ENCODE measurements around the gene LTF.

LTF gene

DNA sequence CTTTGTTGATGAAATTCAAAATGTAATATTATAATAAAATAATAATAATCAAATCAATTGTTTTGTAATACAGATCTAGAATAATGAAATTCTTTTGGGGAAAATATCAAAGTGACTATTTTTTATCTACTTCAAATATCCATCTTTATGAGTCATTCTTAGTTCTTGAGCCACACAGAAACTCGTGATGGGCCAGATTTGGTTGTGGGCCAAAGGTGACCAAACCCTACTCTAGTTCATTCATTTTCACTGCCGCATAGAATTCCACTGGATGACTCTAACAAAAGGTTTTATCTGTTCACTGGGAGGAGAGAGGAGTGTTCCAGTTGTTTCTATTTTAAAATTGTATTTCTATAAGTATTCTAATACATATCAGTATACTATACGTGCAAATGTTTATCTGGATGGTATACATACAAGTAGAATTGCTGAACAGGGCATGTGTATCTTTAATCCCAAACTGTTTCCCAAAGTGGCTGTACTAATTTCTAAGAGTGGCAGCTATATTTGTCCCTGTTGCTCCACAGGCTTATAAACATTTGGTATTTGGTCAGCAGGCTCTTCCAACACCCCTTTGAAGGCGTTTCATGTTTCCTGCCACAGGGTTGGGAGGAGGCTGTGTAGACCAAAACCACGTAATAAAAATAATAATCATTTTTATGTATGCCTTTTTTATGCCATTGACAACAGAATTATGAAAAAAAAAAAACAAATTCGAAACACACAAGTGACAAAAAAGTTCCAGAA, 25.8 kb upstream of the LTF start:
- no peak for DNase-seq (ENCODE audit: low read depth)

DNA sequence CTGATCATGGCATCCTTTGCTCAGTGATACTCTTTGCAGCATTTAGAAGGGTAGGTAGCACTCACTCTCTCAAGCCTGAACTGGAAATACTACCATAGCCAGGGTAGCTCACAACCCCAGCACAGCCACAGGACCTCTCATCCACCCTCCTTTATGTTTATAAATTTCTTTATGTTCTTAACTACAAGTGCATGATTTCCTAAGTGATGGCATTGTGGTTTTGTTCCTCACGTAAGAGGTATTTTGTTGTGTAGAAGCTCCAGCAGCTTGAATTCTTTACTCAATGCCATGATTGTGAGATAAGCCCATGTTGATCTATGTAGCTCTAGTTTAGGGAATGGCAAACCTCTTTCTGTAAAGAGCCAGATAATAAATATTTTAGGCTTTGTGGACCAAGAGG, 25.2 kb upstream of the LTF start:
- no peak for DNase-seq (ENCODE audit: low read depth)

DNA sequence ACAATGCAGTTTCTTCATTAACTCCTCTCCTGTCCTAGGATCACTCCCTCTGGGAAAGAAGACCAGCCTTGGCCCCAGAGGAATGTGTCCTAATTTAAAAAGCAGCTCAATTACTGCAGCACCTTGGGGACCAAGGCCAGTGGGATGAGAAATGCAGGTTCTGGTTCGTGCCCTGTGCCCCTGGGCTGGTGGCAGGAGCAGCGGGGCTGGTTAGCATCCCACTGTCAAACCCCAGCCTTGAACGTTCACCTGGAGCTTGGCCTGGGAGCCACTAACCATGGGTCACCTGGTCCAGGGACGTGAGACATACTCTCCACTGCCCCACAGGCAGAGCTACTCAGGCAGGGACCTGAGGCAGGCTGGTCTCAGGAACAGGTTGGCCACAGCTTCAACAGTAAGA, 24.7 kb upstream of the LTF start:
- DNase-seq (ENCODE audit: low read depth): no peak

DNA sequence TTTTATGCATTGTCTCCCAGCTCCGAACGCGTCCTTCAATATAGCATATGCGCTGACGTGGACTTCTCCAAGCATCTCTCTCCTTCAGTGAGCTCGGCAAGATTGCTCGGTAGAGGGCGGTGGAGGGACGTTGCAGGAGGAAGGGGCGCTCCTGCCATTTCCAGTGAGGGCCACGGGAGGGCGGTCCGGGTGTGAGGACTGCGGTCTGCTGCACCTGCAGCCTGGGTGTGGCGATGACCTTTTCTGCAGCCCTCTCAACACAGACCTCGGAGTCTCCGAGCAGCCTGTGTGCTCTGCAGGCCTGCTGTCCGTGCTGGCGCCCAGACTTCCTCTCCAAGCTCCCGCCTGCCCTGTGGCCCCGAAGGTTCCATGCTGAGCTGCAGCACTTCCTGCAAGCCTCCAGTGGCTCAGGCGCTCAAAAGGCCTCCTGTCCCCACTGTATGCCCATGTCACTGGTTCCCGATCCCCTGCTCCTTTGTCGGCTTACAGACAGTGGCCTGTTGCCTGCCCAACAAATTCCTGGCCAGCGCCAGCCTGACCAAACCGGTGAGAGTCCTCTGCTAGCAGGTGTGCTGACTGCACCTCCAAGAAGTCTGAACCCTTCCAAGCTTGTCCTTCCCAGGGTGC, 24.1 kb upstream of the LTF start:
- DNase-seq (ENCODE audit: low read depth): peak; percentile 88

DNA sequence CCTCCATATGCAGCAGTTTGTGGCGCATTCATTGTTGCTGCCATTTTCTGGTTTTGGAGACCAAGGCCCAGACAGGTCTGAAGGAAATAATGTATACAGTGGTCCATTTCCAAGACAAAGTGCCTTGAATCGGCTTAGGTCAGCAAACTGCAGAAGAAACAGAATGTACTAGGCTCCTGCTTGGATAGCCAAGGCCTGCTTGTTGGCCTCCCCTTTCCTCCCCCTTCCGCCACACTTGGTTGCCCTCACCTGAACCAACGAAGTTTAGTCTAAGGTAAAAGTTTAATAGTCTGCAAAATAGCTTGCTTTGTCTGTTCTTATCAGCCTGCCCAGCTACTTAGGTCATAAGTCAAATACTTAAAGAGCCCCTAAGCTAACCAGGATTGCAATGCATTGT, 21.1 kb upstream of the LTF start:
- no peak for DNase-seq (ENCODE audit: low read depth)

DNA sequence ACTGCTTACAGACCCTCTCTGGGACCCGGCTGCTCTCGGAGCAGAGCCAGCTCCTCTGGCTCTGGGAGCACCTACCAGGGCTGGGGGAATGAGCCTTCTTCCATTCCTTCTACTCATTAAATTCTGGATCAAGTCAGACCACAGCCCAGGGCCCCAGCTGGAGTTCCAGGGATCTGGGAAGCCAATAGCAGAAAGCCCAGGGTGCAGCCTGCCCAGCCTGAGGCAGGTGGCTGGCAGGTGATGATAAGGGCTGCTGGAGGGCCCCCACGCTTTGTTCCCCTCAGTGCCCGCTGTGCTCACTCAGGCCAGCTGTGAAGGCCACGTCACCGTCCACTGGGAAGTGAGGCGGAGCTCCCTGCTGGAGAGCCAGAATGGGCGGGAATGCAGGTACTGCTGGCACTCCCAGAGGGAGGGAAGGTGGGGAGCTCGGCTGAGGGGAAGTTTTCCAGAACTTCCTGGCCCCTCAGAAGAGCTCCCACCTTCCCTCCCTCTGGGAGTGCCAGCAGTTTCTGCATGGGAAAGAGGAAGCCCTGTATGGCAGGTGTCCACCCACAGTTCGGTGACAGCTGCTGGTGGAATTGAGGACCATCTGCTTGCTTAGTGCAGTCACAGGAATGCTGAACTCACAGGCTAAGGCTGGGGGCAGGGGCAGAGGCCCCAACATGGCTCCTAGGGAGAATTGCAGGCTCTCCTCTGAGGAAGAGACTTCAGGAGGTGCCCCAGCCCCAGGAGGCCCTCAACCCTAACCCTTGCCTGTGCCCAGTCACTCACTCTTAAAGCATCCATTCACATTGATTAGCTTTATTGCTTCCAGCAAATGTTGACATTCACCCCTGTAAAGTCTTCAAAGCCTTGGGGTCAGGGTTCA, 20.4 kb upstream of the LTF start:
- no peak for DNase-seq (ENCODE audit: low read depth)

DNA sequence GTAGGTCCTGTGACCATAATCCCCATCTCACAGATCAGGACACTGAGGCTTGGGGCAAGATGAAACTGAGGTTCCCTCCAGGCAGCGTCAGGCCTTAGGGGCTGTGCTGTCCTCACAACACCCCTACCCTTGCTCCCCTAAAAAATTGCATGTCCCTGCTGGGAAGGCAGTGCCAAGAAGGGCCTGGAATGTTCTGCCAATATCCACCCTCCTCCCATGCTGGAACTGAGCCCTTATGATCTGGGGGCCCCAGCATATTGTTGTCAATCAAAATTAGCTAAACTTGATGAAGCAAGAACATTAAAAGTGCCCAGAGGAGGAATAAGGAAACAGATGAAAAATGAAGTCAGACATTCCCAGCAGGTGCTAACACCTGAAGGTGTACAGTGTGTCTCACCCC, 19.7 kb upstream of the LTF start:
- DNase-seq (ENCODE audit: low read depth): no peak

DNA sequence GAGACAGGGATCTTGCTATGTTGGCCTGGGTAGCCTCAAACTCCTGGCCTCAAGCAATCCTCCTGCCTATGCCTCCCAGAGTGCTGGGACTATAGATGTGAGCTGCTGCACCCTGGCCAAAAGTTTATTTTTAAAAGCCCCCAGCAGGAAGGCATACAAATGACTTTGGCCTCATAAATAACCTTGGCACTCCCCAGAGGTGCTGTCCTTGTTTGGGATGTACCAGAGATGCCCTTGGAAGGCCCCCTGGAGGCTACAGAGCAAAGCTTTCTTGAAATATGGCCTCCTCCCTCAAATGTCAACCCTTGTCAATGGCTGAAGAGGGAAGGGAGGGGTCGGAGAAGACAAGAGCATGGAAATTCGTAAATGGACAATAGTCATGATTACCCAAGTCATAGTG, 19.1 kb upstream of the LTF start:
- DNase-seq (ENCODE audit: low read depth): no peak

DNA sequence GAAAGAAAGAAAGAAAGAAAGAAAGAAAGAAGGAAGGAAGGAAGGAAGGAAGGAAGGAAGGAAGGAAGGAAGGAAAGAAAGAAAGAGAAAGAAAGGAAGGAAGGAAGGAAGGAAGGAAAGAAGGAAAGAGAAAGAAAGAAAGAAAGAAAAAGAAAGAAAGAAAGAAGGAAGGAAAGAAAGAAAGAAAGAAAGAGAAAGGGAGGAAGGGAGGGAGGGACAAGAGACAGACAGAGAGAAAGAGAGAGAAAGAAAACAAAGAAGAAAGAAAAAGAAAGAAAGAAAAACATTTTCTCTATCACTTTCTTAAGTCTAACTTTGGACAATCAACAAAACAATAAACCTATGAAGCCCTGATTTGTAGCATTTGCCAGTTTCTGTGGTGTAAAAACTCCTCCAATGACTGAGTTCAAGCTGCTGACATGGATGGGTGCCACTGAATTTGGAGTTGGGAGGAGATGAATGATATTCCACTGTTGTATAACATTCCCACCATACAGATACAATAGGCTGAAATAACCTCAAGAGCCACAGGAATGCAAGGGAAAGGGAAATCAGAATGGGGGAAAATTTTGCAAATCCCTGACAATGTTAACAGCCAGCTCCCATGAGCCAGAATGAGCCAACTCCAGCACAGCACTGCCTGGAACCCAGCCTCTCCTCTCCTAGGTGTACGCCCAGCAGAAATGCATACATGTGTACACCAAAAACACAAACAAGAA, 18.1 kb upstream of the LTF start:
- DNase-seq (ENCODE audit: low read depth): no peak

DNA sequence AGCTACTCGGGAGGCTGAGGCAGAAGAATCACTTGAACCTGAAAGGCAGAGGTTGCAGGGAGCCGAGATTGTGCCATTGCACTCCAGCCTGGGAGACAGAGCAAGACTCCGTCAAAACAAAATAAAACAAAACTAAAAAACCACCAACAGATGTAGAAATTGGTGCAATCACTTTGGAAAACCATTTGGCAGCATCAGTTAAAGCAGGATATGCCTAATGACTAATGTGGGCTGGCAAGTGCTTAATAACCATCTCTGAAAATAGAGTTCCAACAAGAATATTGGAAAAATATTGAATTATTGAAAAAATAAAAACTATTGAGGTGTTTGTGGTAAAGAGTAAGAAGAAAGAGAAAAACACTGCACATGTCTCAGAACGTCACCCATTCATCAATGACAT, 16.9 kb upstream of the LTF start:
- DNase-seq (ENCODE audit: low read depth): no peak

DNA sequence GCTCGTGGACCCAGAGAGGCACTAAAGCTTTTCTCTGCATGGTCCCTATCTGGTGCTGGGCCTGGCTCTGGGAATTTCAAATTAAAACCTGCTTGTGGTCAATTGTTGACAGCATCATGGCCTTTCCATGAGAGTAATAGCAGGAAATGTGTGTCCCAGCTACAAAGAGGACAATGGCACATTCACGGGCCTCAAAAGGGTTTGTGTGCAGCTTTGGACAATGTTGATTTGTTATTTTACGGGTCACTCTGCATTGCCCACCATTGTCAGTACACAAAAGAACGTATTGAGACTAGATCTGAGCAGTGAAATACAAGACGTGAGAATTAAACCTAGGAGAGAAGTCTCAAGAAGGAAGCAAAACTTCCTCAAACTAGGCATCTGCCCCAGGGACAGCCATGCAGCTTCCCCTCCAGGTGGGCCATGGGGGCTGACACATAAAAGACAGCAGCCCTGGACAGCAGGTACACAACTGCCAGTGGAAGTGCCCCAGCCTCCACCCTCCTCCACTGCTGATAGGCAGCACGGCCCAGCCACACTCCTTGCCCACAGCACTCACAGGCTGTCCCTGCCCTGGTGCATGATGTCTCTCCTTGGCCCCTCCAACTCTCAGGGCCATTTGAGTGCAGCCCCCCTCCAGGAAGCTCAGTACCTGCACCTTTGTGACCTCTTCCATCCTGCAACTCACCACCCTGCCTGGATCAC, 15.9 kb upstream of the LTF start:
- no peak for DNase-seq (ENCODE audit: low read depth)

DNA sequence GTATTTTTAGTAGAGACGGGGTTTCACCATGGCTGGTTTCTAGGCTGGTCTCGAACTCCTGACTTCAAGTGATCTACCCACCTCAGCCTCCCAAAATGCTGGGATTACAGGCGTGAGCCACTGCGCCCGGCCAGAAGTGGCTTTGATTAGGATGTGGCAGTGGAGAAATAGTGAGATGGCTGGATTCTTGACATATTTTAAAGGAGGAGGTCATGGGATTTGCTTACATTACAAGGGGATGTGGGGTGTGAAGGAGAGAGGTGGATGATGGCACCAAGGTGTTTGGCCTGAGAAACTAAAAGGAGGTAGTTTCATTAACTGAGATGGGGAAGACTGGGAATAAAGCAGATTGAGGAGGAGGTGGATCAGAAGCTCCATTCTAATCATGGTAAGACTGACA, 15.0 kb upstream of the LTF start:
- no peak for DNase-seq (ENCODE audit: low read depth)

DNA sequence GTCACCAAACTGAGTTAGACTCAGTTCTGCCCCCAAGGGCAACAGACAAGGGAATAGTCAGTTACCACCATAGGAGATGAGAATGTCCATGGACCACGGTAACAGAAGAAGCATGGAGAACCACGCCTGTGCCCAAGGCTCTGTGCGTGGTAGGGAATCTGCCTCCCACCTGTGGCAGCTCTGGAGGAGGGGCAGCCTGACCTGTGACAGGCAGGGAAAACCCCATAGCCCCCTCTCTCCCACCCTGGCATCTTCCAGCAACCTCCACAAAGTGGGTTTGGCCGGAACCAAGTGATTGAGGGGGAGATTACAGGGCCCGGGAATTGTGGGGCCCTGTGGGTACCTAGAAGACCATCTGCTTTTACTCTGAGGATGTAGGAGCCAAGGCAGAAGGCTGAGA, 14.3 kb upstream of the LTF start:
- DNase-seq (ENCODE audit: low read depth): no peak

DNA sequence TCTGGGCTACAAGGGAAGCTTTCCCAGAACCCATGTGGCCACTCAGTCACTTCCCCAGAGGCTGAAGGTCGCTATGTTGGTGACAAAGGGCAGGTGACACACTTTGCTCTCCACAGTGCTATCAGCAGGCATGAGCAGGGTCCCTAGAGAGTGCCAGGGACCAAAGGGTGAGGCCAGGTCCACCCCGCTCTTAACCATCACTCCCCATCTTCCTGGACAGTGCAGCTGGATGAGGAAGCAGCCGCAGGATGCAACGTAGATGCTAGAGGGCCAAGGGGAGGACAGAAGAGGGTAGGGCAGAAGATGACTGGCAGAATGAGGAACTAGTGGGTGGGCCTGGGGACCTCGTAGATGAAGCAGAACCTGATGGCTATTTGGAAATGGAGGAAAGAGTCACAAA, 13.6 kb upstream of the LTF start:
- DNase-seq (ENCODE audit: low read depth): no peak

DNA sequence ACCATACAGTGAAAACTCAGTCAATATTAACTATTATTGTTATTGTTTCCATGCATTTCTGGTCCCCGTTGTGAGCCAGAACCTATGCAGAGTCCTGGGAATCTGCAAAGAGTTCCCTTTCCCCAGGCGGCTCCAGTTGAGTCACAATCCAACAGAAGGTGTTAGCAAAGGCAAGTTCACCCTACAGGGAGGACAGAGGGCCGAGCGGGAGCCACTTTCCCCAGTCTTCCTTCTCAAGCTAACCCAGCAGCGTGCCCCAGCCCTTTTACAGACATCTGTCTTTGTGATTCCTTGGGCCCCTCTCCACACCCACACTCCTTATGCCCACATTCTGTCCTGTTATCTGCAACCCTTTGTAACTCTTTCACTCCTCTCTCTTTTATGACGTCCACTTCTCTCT, 13.1 kb upstream of the LTF start:
- no peak for DNase-seq (ENCODE audit: low read depth)

DNA sequence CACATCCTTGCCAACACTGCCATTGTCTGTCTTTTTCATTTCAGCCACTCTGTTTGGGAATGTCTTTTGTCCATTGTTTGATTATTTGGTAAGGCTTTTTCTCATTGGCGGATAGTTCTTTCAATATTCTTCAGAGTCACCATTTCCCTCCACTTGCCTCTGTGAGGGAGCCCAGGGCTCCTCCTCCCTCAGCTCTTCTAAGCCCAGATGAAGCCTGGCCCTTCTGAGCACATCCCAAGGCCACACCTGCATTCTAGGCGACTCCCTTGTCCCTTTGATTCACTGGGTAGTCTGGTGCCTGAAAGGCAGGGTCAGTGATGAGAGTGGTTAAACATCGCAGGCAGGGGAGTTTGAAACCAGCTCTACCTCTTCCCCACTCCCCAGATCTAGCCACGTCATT, 12.4 kb upstream of the LTF start:
- no peak for DNase-seq (ENCODE audit: low read depth)

DNA sequence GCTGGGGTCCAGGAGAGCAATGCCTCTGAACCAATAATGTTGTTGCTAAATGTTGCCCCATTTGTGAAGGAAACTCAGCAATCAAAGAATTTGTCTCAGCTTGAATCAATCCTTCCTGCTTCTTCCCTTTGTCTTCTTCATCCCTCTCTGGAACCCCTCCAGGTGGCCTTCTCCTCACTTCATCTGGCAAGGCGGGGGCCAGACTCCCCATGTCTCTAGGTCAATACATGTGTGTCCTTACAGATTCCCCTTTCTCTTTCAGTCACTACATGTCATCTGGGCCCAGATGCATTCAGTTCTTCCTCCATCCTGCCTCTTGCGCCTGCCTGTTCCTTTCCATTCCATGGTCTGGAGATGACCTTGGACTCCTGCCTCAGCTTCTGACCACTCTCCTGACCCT, 8.0 kb upstream of the LTF start:
- DNase-seq (ENCODE audit: low read depth): no peak

DNA sequence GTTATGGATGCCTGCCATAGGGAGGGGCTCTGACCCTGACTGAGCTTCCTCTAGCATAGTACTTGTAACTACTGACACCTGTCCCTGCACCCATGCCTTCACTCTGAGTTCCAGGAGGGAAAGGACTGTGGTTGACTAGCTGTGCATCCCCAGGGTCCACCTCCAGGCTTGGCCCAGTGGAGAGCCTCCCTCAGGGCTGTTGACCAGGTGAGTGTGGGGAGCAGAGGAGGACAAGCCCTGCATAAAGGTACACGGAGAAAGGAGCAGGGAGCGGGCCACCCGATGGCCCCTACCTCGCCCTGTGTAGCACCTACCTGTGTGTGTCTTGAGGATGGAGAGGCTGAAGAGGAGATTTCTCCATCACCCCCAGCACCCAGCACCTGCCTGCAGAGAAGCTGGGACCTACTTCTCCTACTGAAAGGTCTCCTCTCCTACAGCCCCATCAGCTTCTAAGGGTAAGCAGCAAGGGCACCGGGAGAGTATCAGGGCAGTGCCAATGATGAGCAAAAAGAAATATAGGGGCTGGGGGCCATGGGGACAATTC, 6.7 kb upstream of the LTF start:
- DNase-seq (ENCODE audit: low read depth): no peak

DNA sequence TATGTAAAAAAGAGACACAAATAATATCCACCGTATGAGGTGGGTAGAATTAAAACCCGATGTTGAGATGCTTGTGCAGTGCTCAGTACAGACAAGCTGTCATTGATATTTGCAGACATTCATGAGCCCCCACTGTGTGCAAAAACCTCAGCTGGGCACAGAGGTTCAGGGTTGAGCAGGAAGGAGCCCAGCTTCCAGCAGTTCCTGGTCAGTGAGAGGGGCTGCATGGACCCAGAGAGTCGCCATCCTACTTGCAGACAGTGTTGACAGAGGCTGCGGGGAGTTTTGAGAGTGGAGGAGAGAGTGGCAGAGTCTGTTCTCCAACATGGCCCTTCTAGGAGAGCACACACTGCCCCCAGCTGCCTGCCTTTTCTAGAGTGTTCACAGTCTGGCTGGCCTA, 6.1 kb upstream of the LTF start:
- no peak for DNase-seq (ENCODE audit: low read depth)

DNA sequence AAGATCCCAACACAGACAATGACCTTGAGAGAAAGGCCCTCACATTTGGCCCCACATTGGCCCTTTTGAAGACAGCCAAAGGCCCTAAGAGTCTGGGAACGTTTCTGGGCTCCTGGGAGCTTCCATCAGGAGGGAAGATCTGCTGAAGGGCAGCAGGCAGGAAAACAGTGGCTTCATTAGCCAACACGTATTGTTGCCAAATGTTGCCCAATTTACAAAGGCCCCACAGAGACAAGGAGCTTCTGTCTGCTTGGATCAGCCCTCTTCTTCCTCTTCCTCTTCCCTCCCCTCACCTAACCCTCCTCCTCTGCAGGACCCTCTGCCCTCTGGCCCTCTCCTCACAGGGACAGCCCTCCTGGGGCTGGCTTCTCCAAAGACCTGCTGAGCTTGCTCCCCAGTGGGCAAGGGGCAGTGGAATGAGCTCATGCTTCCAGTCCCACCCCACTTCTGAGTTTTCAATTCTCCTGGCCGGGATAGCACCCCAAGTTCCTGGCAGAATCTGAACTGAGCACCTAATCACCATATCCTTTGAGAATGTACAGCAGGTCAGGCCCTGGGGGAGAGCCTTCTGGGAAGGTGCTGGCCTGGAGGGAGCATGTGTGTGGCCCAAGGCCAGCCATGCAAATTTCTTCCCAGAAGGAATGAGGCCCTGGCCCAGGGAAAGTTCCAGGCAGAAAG, 5.1 kb upstream of the LTF start:
- DNase-seq (ENCODE audit: low read depth): no peak
